Thyroid gland (tissue), 4 donors: ENCODE results near the gene HMX3. TPM values are rescaled to one million over a fixed set of nuclear protein-coding genes. Genes with fewer than 3 reads are reported as not detected.

Source experiments
- DNase-seq, 2 donors: peaks; one replicate each; pipeline ENCODE4 v3.0.0-alpha.2; 2019
- H3K27ac ChIP-seq, 3 donors: fragments of 200-600 bp; sonication (generic); 1 replicate in 2 of 3; 2 replicates in 1 of 3; pipeline ENCODE4 v1.5.1; 2016 to 2019; ENCODE audit warnings: mild to moderate bottlenecking in 1 of 3, moderate library complexity in 1 of 3
- H3K27me3 ChIP-seq: fragments of 200-600 bp; sonication (generic); one replicate; pipeline ENCODE4 v1.5.1; 2019
- H3K36me3 ChIP-seq, 2 donors: fragments of 200-600 bp; sonication (generic); one replicate each; pipeline ENCODE4 v1.5.1; 2016 to 2019
- H3K4me1 ChIP-seq, 2 donors: fragments of 200-600 bp; sonication (generic); one replicate each; pipeline ENCODE4 v1.5.1; 2017 to 2019
- H3K4me3 ChIP-seq, 3 donors: fragments of 200-600 bp; sonication (generic); replicated peaks in 1 of 3; 1 replicate in 2 of 3; 2 replicates in 1 of 3; pipeline ENCODE4 v1.5.1; 2016; ENCODE audit warnings: mild to moderate bottlenecking in 1 of 3
- H3K9me3 ChIP-seq: fragments of 200-600 bp; sonication (generic); one replicate; pipeline ENCODE4 v1.5.1; 2017
- POLR2A ChIP-seq, 2 donors: fragments of 450-650 bp; IDR thresholded peaks; one replicate each; pipeline ENCODE4 v1.6.1; 2017; ENCODE audit warnings: antibody characterized with exemption in 2 of 2, mild to moderate bottlenecking in 2 of 2, moderate library complexity in 1 of 2
- WGBS, 2 donors: methylation state at CpG; one replicate each; pipeline ENCODE4 v1.1.5; 2017; 5-methylcytosine and 5-hydroxymethylcytosine counted together
- intact Hi-C: fragments of 100-400 bp; cut with DNase I; formaldehyde crosslinking; loops from one replicate; pipeline ENCODE4 v1.15.1; 2023
- total RNA-seq, 4 donors: library from RNA; depleted of rRNA; stranded (reverse); fragments of >200 nt; gene quantifications; one replicate each; pipeline ENCODE4 v1.2.3, GENCODE V29; 2016
- TF ChIP-seq, protein P1 (sequence below), 6 experiments: fragments of 200-600 bp in 3 of 6; fragments of 450-650 bp in 3 of 6; sonication (generic) in 3 of 6; IDR thresholded peaks; one replicate each; pipeline ENCODE4 v1.5.1; 2016 to 2019; ENCODE audit warnings: antibody characterized with exemption in 6 of 6, mild to moderate bottlenecking in 2 of 6, inconsistent platforms in 1 of 6, moderate library complexity in 1 of 6

The HMX3 gene
- total RNA-seq, 4 donors from 2014 or later = not detected

DNA sequence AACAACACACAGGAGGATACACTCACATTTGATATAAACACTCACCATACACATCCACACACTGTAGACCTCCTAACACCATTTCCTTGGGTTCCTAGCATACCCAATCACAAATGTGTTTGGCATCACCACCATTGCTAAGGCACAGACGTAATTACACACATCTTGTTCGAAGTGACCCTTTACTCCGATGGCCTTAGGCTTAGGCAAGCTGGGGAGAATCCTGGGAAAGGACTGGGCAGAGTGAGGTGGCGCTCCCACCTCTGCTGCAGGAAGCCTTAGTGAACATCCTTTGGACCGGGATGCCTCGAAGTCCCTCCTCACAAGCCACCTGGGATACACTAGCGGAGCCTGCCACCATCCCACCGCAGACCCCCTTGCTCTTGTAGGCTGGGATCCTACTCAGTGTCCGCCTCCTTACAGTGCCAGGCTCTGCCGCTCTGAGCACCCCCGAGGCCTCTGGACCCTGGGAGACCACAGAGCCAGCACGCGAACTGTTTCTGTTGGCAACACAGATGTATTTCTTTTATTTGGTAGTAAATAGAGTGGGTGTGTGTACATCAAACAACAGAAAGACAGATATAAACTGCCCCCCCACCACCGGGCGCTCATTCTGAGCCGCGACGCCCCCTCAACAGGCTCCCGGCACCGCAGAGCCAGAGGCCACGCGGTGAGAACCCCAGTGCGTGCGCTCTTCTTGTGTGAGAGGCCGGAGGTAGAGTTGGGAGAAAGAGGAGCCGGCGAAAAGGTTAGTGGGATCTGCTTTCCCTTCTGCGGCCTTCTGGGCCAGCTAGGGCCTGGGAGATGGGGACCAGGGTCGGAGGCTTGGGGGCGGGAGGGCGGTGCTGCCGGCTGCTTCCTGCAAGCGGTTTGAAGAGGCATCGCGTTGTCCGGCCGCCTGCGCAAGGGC lies 6.3 kb downstream of the HMX3 start:
- peaks cover 74% of the 10 kb centered on the region for H3K27me3 ChIP-seq
- no peaks in the 10 kb centered on the region for H3K36me3 ChIP-seq
- no peak for DNase-seq
- H3K4me1 ChIP-seq = peaks cover 8 to 18% of the 10 kb centered on the region in 2 donors
- intact Hi-C loops = no loop called here
- TF ChIP-seq, protein P1, sequence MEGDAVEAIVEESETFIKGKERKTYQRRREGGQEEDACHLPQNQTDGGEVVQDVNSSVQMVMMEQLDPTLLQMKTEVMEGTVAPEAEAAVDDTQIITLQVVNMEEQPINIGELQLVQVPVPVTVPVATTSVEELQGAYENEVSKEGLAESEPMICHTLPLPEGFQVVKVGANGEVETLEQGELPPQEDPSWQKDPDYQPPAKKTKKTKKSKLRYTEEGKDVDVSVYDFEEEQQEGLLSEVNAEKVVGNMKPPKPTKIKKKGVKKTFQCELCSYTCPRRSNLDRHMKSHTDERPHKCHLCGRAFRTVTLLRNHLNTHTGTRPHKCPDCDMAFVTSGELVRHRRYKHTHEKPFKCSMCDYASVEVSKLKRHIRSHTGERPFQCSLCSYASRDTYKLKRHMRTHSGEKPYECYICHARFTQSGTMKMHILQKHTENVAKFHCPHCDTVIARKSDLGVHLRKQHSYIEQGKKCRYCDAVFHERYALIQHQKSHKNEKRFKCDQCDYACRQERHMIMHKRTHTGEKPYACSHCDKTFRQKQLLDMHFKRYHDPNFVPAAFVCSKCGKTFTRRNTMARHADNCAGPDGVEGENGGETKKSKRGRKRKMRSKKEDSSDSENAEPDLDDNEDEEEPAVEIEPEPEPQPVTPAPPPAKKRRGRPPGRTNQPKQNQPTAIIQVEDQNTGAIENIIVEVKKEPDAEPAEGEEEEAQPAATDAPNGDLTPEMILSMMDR (IDR thresholded peaks at IDR 0.05) = no peak
- TF ChIP-seq POLR2A (IDR thresholded peaks at IDR 0.05) = no peak
- 8 to 9% methylated on average over 30 to 34 of the region's 38 CpGs for WGBS, 2 donors
- H3K9me3 ChIP-seq = no peaks in the 10 kb centered on the region
- no peak overlapping the region for H3K27ac ChIP-seq
- no peak overlapping the region for H3K4me3 ChIP-seq

DNA sequence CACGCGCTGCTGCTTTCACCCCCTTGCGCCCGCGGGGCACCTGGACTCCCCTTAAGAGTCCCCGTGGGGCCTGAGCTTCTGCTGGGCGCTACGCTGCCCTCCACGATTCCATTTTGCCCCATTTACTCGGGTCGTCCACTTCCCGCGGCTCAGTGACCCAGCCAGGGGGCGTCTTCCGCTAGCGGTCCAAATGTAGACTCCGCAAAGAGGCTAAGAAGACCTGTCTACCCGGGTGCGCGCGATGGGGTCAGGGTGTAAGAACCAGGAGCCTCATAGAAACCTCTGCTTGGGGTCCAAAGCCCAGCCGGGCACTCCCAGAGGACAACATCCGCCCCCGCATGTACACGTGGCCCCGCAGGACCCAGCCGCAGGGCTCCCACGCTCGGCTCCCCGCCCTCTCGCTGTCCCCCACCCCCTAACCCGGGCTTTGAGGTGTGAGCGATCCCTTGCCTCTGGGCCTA lies 7.0 kb downstream of the HMX3 start:
- WGBS, 2 donors = 3 to 4% methylated on average over 18 to 33 of the region's 33 CpGs
- no peaks in the 10 kb centered on the region for H3K9me3 ChIP-seq
- no peak for DNase-seq
- intact Hi-C loops = no loop called here
- no peak for TF ChIP-seq POLR2A (IDR thresholded peaks at IDR 0.05)
- TF ChIP-seq, protein P1 (IDR thresholded peaks at IDR 0.05) = no peak
- no peak overlapping the region for H3K27ac ChIP-seq
- H3K4me3 ChIP-seq = no peak overlapping the region
- peaks cover 74% of the 10 kb centered on the region for H3K27me3 ChIP-seq
- H3K36me3 ChIP-seq = no peaks in the 10 kb centered on the region
- peaks cover 1 to 14% of the 10 kb centered on the region in 2 donors for H3K4me1 ChIP-seq

DNA sequence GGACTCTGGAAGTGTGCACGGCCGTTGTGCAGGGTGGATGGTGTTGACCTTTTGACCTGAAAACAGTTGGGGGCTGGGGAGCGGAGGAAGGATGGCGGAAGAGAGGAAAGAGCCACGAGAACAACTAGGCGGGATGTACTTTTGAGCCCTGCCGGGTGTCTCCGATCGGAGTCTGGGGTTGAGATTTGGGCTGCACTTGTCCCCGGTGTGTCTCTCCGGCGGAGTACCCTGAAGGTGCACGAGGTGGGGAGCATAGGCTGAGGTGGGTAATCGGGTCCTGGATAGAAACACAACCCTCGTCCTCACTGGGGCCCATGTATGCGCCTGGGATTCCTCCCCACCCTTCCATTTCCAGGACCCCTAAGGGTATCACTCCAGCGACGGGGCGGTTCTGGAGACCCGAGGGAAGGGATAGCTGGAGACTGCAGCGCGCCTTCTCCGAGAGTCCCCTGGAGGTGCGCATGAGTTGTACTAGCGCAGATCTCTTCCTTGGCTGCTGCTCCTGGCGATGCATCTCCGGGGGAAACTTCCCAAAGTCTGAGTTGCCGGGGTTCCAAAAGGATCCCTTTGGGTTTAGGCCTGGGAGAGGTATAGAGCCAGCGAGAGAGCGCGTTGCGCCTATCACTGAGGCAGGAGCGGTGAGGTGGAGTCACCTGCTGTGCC lies 7.5 kb downstream of the HMX3 start:
- intact Hi-C loops = no loop called here
- H3K27ac ChIP-seq = no peak overlapping the region
- DNase-seq = no peak
- H3K9me3 ChIP-seq = no peaks in the 10 kb centered on the region
- no peaks in the 10 kb centered on the region for H3K36me3 ChIP-seq
- WGBS, 2 donors = 5 to 11% methylated on average over 18 to 32 of the region's 33 CpGs
- TF ChIP-seq POLR2A (IDR thresholded peaks at IDR 0.05) = no peak
- TF ChIP-seq, protein P1 (IDR thresholded peaks at IDR 0.05) = no peak
- H3K4me3 ChIP-seq = no peak overlapping the region
- H3K4me1 ChIP-seq = peaks cover 0 to 19% of the 10 kb centered on the region in 2 donors
- peaks cover 71% of the 10 kb centered on the region for H3K27me3 ChIP-seq

DNA sequence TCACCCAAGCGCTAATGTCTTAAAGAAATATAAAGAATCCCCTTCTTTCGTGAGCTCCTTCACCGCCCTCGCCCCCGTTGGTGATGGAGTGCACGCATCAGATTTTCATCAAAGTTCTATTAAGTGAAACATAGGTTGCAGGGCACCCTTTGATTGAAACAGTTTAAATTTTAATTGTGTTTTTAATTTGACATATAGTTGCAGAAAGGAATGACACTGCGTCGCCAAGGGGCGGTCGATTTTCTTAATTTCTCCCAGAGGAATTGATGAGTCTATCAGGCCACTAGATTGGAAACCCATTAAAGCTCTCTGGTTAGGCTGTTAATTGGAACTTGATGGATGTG lies 8.0 kb downstream of the HMX3 start:
- intact Hi-C loops = no loop called here
- H3K4me1 ChIP-seq = peaks cover 0 to 23% of the 10 kb centered on the region in 2 donors
- 6 to 11% methylated on average over 10 of the region's 10 CpGs for WGBS, 2 donors
- no peak overlapping the region for H3K4me3 ChIP-seq
- no peaks in the 10 kb centered on the region for H3K36me3 ChIP-seq
- no peak for DNase-seq
- TF ChIP-seq, protein P1 (IDR thresholded peaks at IDR 0.05) = no peak
- TF ChIP-seq POLR2A (IDR thresholded peaks at IDR 0.05) = no peak
- H3K27ac ChIP-seq = no peak overlapping the region
- H3K27me3 ChIP-seq = peaks cover 70% of the 10 kb centered on the region
- H3K9me3 ChIP-seq = no peaks in the 10 kb centered on the region
